Smooth muscle cell (in vitro differentiated cells): ENCODE data around the gene HOXC5. TPM values are rescaled to one million over a fixed set of nuclear protein-coding genes. Genes with fewer than 3 reads are reported as not detected.

Experiments used
- DNase-seq: peaks from one replicate; lab custom pipeline; 2025; ENCODE audit not compliant: unreplicated experiment; lab: John Stamatoyannopoulos, UW
- H2AFZ ChIP-seq: fragments of 200-600 bp; sonication (generic); 2 replicates; pipeline ENCODE4 v1.6.0; 2016; ENCODE audit warnings: antibody characterized with exemption, low read depth, mild to moderate bottlenecking
- H3F3A ChIP-seq: fragments of 200-600 bp; sonication (generic); 2 replicates; pipeline ENCODE4 v1.6.0; 2017; ENCODE audit warnings: antibody characterized with exemption, low read depth
- H3K27ac ChIP-seq: fragments of 200-600 bp; sonication (generic); 2 replicates; pipeline ENCODE4 v1.5.1; 2016; ENCODE audit warnings: low read depth, mild to moderate bottlenecking
- H3K27me3 ChIP-seq: fragments of 200-600 bp; sonication (generic); 2 replicates; pipeline ENCODE4 v1.6.1; 2016; ENCODE audit warnings: low read depth, mild to moderate bottlenecking
- H3K36me3 ChIP-seq: fragments of 200-600 bp; sonication (generic); 2 replicates; pipeline ENCODE4 v1.5.1; 2016; ENCODE audit warnings: low read depth
- H3K4me1 ChIP-seq: fragments of 200-600 bp; sonication (generic); 2 replicates; pipeline ENCODE4 v1.5.1; 2016; ENCODE audit warnings: low read depth
- H3K4me2 ChIP-seq: fragments of 200-600 bp; sonication (generic); 2 replicates; pipeline ENCODE4 v1.6.0; 2016; ENCODE audit warnings: mild to moderate bottlenecking
- H3K4me3 ChIP-seq: fragments of 200-600 bp; sonication (generic); 2 replicates; pipeline ENCODE4 v1.5.1; 2016; ENCODE audit warnings: mild to moderate bottlenecking
- H3K79me2 ChIP-seq: fragments of 200-600 bp; sonication (generic); 2 replicates; pipeline ENCODE4 v1.6.0; 2016; ENCODE audit warnings: low read depth, mild to moderate bottlenecking
- H3K9ac ChIP-seq: fragments of 200-600 bp; sonication (generic); 2 replicates; pipeline ENCODE4 v1.6.0; 2016; ENCODE audit warnings: low read depth
- H3K9me3 ChIP-seq: fragments of 200-600 bp; sonication (generic); replicated peaks from 2 replicates; pipeline ENCODE4 v1.5.1; 2016; ENCODE audit warnings: low read depth
- H4K20me1 ChIP-seq: fragments of 200-600 bp; sonication (generic); 2 replicates; pipeline ENCODE4 v1.6.0; 2016; ENCODE audit warnings: low read depth
- WGBS: methylation state at CpG from one replicate; pipeline ENCODE4 v1.1.7; 2016; ENCODE audit warnings: low lambda C conversion rate; 5-methylcytosine and 5-hydroxymethylcytosine counted together
- polyA plus RNA-seq: library from polyadenylated mRNA; unstranded; fragments of >200 nt; fragmentation: Nextera tagmentation; extraction: Ambion mirVana; gene quantifications from 2 replicates; pipeline ENCODE4 v1.2.1, GENCODE V29; 2016
- total RNA-seq: library from RNA; depleted of rRNA; stranded (reverse); fragments of >200 nt; gene quantifications from 2 replicates; pipeline ENCODE4 v1.2.3, GENCODE V29; 2014
- TF ChIP-seq, protein P1 (sequence below): fragments of 200-600 bp; sonication (generic); IDR thresholded peaks from 2 replicates; pipeline ENCODE4 v1.5.1; 2017; ENCODE audit warnings: borderline replicate concordance, mild to moderate bottlenecking, antibody characterized with exemption; ENCODE audit not compliant: insufficient read depth, poor library complexity, severe bottlenecking

The HOXC5 gene
- total and polyA plus RNA-seq, 2 experiments from 2014 or later: 0.54 to 1.3 TPM

- peaks cover 100% of the 10 kb centered on the region for H3K27me3 ChIP-seq
These were observed 7.1 kb upstream of the HOXC5 start for GRCh38 chr12:54025499-54026405.

GRCh38 chr12:54026640-54027441 is 6.0 kb upstream of the HOXC5 start:
- Histone ChIP-seq H3K9ac (no peak overlapping the region), H3K27ac (peak overlapping the region; percentile 40)

More at GRCh38 chr12:54025499-54026405, 7.1 kb upstream of the HOXC5 start:
- Histone ChIP-seq H3K4me3 (no peak overlapping the region), H2AFZ (no peak overlapping the region), H4K20me1 (no peaks in the 10 kb centered on the region), H3K9me3 (no peaks in the 10 kb centered on the region), H3K4me2 (peak overlapping the region; percentile 33), H3K4me1 (peaks cover 11% of the 10 kb centered on the region), H3K27ac (no peak overlapping the region), H3F3A (no peaks in the 10 kb centered on the region), H3K79me2 (peaks cover 43% of the 10 kb centered on the region), H3K9ac (no peak overlapping the region), H3K36me3 (no peaks in the 10 kb centered on the region)
- TF ChIP-seq, protein P1, sequence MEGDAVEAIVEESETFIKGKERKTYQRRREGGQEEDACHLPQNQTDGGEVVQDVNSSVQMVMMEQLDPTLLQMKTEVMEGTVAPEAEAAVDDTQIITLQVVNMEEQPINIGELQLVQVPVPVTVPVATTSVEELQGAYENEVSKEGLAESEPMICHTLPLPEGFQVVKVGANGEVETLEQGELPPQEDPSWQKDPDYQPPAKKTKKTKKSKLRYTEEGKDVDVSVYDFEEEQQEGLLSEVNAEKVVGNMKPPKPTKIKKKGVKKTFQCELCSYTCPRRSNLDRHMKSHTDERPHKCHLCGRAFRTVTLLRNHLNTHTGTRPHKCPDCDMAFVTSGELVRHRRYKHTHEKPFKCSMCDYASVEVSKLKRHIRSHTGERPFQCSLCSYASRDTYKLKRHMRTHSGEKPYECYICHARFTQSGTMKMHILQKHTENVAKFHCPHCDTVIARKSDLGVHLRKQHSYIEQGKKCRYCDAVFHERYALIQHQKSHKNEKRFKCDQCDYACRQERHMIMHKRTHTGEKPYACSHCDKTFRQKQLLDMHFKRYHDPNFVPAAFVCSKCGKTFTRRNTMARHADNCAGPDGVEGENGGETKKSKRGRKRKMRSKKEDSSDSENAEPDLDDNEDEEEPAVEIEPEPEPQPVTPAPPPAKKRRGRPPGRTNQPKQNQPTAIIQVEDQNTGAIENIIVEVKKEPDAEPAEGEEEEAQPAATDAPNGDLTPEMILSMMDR: no peak
- DNase-seq: no peak
- WGBS: 22% methylated on average over 7 of the region's 7 CpGs

DNA sequence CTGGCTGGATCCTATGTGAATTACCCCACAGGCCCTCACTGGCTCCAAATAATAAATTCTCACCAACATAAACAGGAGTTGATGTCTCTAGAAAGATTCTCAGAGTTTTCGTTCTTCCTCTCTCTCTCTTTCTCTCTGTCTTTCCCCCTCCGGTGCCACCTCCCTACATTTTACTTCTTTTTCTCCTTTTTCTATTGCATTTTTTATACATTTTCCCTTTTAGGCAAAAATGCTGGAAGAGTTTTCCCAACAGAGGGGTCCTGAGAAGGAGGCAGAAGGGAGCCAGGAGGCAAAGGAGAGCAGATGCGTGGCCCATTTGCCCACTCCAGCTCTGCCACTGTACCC is 5.4 kb upstream of the HOXC5 start:
- H3F3A ChIP-seq: no peaks in the 10 kb centered on the region
- TF ChIP-seq, protein P1: no peak
- peak overlapping the region; percentile 94 for H3K4me2 ChIP-seq
- no peak overlapping the region for H3K4me3 ChIP-seq
- H3K36me3 ChIP-seq: no peaks in the 10 kb centered on the region
- peaks cover 99% of the 10 kb centered on the region for H3K27me3 ChIP-seq
- peaks cover 30% of the 10 kb centered on the region for H3K79me2 ChIP-seq
- peaks cover 14% of the 10 kb centered on the region for H3K4me1 ChIP-seq
- H3K27ac ChIP-seq: no peak overlapping the region
- no peaks in the 10 kb centered on the region for H3K9me3 ChIP-seq
- H3K9ac ChIP-seq: no peak overlapping the region
- no peak overlapping the region for H2AFZ ChIP-seq
- 64% methylated on average over 3 of the region's 3 CpGs for WGBS
- H4K20me1 ChIP-seq: no peaks in the 10 kb centered on the region
- DNase-seq: no peak

More at GRCh38 chr12:54026640-54027441, 6.0 kb upstream of the HOXC5 start:
- Histone ChIP-seq H3K4me2 (peak overlapping the region; percentile 33), H3K27me3 (peaks cover 99% of the 10 kb centered on the region), H4K20me1 (no peaks in the 10 kb centered on the region), H2AFZ (no peak overlapping the region), H3K4me3 (no peak overlapping the region), H3K79me2 (peaks cover 36% of the 10 kb centered on the region), H3K9me3 (no peaks in the 10 kb centered on the region), H3K36me3 (no peaks in the 10 kb centered on the region), H3K4me1 (peaks cover 14% of the 10 kb centered on the region), H3F3A (no peaks in the 10 kb centered on the region)
- whole genome bisulfite sequencing: 31% methylated on average over 21 of the region's 22 CpGs
- DNase-seq: no peak
- TF ChIP-seq, protein P1: no peak
